HG03571 (cell line): ENCODE measurements around the gene ASB9.
"Not testable (repeated sequence)": the region's sequence is repeated elsewhere in the genome, so short reads cannot be mapped to it uniquely, and the experiment has no call there.

Experiments used
- ATAC-seq: cut with Tn5 transposase; IDR thresholded peaks from one replicate; pipeline ENCODE4 v1.9.1; 2021; ENCODE audit not compliant: unreplicated experiment

The ASB9 gene, protein sequence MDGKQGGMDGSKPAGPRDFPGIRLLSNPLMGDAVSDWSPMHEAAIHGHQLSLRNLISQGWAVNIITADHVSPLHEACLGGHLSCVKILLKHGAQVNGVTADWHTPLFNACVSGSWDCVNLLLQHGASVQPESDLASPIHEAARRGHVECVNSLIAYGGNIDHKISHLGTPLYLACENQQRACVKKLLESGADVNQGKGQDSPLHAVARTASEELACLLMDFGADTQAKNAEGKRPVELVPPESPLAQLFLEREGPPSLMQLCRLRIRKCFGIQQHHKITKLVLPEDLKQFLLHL

DNA sequence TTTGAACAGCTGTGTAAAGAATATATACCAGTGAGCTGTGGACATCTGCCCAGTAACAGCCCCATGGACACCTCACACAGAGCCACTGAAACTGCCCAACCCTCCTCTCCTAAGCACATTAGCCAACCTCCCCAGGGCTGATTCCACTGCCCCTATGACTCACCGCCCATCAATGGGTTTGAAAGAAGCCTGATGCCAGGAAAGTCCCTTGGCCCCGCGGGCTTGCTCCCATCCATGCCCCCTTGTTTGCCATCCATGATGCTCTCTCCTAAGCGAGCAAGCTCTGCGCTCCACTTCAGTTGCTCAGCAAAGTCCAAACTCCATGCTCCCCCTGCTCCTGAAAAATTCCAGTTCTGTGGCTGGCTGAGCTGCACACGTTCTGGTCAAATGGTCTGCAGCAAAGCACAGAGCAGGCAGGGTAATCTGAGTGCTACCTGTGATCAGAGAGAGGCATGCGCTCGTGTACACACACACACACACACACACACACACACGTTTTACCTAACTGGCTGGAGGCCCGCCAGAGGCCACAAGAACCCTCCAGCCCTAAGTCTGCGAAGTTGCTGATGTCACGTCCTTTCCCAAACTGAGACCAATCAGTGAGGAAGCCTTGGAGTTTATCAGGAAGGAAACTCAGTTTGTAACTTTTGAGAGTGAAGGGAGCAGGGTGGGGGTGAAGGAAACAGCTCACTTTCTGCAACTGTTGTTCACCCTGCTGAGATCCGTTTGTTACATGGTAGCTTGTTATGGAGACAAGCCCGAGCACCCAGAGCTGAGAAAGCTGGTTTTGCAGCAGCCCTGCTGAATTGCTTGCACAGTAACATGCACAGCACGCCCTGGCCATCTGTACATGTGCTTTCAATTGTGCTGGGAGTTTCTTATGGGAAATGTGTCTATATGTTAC lies at the start of gene ASB9:
Gene ASB9, minus strand, starts transcription at position 466 of the 904 bp plus-strand sequence. Its CDS starts 209 bp downstream, at position 257.
- no peak for ATAC-seq

DNA sequence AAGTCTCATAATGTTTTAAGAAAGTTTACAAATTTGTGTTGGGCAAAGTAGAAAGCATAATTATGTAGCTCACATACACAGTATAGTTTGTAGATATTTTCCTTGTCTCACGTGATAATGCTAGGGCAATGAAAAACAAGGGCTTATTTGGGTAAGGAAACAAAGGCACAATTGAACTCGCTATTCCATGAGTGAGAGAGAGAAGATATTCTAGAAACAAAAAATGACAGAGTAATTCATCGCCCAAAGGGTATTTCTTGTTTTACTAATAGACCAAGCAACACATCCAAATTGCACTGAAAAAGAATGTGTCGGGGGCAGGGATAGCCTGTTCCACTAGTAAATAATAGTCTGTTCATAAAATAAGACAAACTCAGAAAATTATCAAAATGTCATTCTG lies 49.2 kb upstream of the ASB9 start:
- no peak for ATAC-seq

DNA sequence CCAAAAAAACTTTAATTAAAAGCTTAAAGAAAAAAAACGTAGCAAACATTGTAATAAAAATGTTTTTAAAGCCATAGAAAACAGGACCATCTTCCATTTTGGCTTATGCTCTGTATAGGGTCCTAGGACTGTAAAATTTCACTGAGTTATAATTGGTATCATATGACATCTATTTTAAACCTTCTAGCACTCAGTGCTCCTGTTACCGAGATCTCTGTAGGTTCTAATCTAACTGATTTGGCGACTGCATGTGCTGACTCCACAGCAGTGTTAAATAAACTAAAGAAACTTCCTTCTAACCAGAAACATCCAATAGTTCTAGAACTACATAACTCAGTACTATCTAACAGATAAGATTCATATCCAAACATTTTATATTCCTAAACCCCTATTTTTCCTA lies 45.6 kb upstream of the ASB9 start, which contains the start of gene ASB11:
Gene ASB11, minus strand, starts transcription at position 132 of the 400 bp plus-strand sequence. Its CDS starts 35 bp downstream, at position 97.
- ATAC-seq: no peak

DNA sequence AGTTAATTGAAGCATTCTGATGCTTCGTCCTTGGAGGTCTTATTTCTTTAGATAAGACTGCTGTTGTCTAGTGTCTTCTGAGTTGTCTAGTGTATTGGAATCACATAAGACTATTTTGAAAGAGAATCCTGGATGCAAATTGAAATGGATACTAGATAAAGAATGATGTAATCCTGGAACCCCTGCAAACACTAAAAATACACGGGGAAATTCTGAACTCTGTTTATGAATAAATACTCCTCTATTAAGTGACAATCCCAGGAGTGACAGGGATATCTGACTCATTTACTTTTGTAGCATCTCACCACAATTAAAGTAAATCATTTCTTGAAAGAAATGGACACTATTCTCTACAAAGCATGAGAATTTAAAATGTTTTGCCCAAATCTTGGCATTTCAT lies 44.6 kb upstream of the ASB9 start:
- ATAC-seq: no peak

DNA sequence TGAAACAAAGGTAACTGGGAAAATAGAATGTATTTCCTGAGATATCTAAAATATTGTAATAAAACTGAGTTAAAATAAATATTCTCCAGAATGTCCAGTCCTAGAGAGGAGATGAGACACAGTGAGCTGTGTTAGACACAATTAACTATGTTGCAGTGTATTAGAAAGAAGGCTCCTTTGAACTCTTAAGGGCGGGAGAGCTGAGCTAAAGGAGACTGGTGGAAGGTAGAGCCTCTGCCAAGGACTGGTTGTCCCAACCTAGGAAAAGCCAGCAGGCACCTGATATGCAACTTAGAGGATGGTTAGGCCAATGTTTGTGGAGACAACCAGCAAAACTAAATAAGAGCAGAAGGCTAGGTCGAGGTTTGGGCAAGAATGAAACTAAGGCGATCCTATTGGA lies 41.2 kb upstream of the ASB9 start:
- ATAC-seq: no peak

DNA sequence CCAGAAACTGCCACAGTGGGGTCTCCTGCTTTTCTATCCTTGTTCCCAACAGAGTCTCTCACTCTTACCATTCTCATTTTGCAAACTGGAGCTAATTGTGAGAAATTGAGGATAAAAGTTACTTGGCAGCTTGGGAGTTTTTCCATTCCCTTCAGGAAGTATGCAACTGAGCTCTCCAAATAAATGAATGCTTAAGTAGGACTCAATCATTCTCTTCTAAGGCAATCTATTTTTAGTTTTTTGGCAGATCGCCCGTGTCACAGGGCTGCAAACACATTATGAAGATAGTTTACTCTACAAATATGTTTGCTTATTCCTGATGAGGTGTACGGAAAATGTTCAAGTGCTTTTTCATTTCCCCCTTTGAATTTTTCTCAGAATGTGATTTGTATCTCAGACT lies 40.2 kb upstream of the ASB9 start:
- no peak for ATAC-seq

DNA sequence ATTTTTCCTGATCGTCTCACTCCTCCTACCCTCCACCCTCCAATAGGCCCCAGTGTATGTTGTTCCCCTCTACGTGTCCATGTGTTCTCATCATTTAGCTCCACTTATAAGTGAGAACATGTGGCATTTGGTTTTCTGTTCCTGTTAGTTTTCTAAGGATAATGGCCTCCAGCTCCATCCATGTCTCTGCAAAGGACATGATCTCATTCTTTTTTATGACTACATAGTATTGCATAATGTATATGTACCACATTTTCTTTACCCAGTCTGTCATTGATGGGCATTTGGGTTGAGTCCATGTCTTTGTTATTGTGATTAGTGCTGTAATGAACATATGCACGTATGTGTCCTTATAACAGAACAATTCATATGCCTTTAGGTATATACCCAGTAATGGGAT lies 36.0 kb upstream of the ASB9 start:
- ATAC-seq: not testable (repeated sequence)

DNA sequence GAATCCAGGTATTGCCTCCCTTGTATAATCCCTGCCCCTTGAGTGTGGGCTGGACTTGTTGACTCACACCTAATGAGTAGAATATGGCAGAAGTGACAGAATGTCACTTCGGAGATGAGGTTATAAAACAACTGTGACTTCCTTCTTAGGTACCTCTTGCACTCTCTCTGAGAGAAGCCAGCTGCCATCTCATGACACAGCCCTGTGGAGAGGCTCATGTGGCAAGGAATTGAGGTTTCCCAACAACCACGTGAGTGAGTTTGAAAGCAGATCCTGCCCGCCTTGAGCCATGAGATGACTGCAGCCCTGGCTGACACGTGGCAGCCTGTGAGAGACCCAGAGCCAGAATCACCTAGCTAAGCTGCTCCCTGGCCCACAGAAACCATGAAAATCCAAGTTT lies 32.0 kb upstream of the ASB9 start:
- no peak for ATAC-seq

DNA sequence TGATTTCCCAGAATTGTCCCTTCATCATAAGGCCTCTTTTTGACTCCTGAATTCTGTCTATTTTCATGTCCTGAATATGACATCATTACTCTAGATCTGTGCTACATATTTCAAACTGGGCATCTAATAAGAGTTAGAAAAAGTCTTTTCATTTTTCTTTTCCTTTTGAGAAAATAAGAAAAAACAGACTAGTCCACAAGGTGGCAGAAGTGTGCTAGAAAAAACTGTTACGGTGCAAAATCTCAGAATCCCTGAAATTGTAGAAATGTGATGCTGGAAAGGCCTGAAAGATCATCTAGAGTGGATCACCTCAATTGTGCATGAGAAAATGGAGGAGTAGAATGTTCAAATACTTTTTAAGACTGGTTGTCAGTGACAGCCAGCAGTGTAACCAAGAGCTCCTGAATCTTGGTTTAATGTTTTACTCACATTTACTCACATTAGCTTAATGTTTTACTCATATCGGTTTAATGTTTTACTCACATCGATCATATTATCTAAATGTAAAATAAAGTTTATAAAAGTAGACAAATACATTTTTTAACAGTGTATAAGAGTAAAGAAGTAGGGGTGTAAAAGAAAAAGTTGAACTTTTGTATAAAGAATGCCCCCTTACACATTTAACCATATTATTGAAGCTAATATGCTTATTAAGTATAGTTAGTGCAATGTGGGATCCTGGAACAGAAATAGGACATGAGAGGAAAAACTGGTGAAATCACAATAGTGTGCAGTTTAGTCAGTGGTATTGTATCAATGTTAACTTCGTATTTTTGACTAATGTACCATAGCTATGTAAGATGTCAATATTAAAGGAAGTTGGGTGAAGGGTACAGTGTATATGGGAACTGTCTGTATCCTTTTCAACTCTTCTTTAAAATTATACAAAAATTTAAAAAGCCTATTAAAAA lies 30.3 kb upstream of the ASB9 start:
- no peak for ATAC-seq

DNA sequence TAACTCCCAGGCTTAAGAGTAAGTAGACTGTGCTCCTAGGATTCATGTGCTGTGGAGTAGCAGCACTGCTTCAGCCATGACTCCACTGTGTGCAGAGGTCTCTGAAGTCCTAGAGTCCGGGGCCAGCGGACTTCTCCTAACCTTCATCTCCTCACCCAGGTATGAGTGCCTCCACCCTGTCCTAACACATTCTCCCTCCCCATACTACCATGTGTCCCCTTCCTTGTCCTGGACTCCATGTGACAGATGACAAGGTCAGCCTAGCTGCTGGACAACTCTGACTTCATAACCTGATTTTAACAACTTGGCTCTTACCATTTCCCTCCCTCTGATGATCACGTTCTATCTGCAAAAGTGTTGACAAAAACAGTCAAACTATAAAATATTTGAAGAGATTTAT lies 28.9 kb upstream of the ASB9 start:
- no peak for ATAC-seq

DNA sequence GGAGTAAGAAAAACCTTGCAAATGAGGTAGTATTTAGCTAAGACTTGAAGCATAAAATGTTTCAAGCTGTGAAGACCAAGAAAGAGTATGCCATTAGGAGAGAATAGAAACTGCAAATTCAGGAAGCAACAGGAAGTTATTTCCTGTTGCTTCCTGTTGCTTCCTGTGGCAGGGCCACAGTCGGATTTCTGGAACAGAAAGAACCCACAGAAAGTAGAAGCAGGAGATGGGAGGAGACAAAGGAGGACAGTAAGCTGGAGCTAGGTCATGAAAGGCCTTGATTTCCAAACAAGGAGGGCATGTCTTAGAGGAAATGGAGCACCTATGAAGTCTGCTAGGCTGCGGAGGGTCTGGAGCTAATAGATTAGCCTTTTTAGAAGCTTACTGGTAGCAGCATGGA lies 28.3 kb upstream of the ASB9 start:
- no peak for ATAC-seq

DNA sequence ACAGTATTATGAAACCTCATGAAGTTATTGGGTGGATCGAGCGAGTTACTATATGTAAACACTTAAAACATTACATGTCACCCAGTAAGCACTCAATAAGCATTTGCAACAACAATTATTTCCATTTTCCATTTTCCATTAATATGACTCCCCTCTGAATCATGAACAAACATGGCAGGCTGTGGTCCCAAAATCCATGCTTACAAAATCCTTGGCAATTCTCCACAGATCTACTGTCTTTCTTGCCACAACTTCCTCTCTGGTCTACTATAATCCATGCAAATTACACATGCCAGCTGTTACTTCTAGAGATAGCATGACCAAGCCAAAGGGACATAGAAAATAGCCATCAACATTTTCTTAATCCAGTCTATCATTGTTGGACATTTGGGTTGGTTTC lies 23.6 kb upstream of the ASB9 start:
- ATAC-seq: no peak

DNA sequence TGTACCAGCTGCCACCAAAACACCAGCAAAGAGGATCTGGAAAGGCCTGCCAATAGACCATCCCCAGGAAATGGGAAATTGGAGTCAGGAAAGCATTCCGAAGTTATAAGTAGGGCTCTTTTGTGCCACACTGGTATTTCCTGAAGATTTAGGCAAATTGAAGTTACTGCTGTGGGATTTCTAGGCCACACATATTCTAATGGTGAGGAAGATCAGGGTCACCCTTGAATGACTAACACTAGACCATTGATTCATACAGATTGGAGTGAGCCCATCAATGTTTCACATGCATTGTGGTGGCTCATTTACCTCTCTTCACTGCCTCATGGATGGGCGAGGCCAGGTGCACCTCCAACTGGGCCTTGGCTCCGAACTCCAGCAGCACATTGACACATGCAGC lies 23.0 kb upstream of the ASB9 start:
- ATAC-seq: no peak

DNA sequence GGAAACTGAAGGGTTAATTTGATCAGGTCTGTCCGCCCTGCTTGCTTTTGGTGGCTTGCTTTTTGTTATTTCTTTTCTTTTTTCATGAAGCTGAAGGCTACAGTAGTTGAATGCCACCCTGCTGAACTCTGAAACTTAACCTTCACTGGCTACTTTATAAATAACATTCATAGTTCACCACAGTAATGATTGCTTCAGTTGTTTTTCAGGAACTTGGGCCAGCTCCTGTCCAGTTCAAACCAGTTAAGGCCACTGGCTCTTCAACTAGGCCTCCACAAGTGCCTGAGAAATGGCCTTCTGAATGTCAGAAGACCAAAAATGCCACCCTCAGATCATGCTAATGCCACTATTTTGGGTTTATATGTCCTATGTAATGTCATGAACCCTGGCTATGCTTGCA lies 7.7 kb upstream of the ASB9 start:
- no peak for ATAC-seq

DNA sequence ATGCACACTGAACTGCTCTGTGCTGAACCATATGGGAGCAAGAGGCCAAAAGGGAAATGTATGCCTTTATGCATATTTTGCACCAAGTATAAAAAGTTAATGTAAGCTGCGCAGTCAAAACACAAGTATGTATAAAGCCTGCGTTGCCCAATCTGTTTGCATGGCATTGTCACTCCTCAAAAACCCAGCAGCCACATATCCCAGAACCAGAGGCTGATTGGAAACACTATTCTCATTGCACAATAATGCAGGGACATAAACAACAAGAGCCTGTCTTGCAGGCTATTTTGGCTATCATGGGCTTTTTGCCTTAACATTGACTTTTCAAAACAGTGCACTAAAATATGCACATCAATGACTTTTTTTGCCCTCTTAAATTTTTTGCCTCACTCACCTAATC lies 5.1 kb upstream of the ASB9 start:
- no peak for ATAC-seq

DNA sequence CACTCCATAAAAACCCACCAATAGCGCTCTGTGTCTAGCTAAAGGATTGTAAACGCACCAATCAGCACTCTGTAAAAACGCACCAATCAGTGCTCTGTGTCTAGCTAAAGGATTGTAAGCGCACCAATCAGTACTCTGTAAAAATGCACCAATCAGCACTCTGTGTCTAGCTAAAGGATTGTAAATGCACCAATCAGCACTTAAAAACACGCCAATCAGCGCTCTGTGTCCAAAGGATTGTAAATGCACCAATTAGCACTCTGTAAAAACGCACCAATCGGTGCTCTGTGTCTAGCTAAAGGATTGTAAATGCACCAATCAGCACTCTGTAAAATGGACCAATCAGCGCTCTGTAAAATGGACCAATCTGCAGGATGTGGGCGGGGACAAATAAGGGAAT lies 3.4 kb upstream of the ASB9 start:
- ATAC-seq: not testable (repeated sequence)

DNA sequence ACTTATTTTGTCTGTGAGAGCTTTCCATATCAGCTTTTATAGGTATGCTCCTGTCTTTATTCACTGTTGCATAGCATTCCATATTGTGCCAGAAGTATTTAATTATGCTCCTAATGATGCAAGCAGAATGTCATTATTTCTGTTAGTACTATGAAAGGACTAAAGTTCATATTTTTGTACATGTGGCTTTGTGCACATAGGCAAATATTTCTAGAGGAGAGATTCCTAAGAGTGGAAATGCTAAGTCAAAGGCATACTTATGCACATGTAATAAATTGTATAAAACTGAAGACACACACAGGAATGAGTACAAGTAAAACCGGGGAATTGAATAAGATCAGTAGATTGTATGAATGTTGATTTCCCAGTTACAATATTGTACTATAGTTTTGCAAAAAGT lies 1.9 kb upstream of the ASB9 start:
- ATAC-seq: no peak

DNA sequence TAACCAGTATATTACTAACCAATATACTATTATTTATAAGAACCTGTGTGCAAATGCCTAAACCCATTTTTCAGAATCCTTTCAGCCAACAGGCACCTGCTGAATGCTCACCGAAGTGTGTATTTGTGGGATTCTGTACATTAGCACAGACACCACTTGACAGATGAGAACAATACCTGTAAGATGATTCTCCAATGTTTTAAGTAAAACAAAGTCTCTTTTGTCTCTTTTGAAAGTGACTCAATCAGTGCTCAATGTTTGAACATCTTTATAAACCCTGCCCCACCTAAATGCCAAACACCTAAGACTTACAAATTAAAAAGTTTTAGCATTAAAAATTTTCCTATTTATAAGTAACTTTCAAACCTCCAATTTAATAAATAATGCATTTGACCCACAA lies 763 bp downstream of the ASB9 start:
- no peak for ATAC-seq

DNA sequence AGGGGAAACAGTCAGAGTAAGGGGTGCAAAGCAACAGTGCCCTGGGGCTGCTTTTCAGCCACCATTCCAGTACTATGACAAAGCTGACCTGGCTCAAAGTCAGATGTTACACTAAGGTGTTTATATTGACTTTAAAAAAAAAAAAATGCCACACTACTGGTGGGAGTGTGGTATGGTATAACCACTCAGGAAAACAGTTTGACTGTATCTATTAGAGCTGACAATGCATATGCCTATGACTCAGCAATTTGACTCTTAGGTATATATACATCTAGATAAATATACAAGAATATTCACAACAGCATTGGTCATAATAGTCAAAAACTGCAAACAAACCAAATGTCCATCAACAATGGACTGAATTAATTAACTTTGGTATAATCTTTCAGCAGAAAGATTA lies 15.0 kb downstream of the ASB9 start:
- ATAC-seq: no peak

DNA sequence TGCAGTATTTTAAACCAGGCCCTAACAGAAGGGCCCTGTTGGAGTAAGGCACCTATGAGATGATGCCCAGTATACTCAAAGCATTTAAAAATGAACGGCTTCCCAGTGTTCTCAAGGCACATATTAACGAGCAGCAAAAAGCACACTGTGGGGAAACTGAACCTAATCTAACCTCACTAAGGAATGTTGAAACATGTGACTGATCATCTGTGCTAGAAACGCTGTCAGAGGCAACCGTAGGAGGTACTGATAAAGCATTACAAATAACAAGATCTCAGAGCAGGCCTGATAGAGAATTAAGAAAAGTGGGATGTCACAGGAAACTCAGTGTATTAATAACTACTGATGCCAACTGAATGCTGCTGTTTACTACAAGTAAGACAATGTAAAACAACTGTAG lies 24.0 kb downstream of the ASB9 start:
- ATAC-seq: no peak

DNA sequence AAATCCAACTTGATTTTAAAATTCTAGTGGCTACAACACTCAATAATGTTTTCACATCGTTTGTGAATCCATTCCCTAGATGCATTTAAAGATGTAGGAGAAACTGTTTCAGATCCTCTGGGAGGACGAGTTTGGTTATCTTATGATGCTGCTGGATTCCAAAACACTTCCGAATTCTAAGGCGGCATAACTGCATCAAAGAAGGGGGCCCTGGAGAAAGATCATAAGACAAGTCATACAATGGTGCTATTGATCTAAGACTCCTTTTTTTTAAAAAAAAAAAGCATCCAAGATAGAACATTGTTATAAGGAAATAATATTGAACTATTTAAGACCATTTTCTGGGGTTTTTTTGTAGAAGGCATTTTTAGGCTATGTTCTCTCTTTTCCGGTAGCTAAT lies 25.5 kb downstream of the ASB9 start:
- ATAC-seq: no peak
